Esophagus squamous epithelium (tissue), 4 donors: ENCODE results near the gene JPH2.

Source experiments
- CTCF ChIP-seq, 6 experiments: fragments of 450-650 bp in 4 of 6; fragments of 200-600 bp in 2 of 6; sonication (generic) in 2 of 6; IDR thresholded peaks; one replicate each; pipeline ENCODE4 v1.5.1; 2016 to 2019; ENCODE audit warnings: antibody characterized with exemption in 6 of 6, mild to moderate bottlenecking in 4 of 6, moderate library complexity in 4 of 6
- POLR2A ChIP-seq, 4 donors: fragments of 450-650 bp; IDR thresholded peaks; one replicate each; pipeline ENCODE4 v1.6.1; 2017; ENCODE audit warnings: antibody characterized with exemption in 4 of 4, mild to moderate bottlenecking in 4 of 4, moderate library complexity in 3 of 4

DNA sequence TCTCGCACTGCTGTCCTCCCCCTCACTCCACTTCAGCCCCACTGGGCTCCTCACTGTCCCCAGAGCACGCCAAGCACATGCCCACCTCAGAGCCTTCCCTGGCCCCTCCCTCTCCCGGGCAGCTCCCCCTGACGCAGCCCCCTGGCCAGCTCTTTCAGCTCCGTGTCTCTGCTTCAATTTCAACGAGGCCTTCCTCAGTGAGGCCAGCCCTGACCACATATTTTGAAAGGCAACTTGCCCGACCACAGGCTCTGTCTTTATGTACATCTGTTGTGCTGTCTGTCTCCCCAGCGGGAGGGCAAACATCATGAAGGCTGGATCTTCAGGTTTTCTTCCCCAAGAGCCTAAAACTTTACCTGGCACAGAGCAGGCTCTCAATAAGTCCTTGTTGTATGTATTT lies 44.6 kb downstream of the JPH2 start:
- TF ChIP-seq CTCF (IDR thresholded peaks at IDR 0.05) = no peak
- no peak for TF ChIP-seq POLR2A (IDR thresholded peaks at IDR 0.05)
